GM18502 (cell line): Measurements from ENCODE around the gene BTNL2.

ENCODE experiments used
- ATAC-seq: cut with Tn5 transposase; IDR thresholded peaks from one replicate; pipeline ENCODE4 v1.9.1; 2021; ENCODE audit warnings: mild to moderate bottlenecking; ENCODE audit not compliant: unreplicated experiment, poor library complexity

Gene BTNL2

GRCh38 chr6:32415521-32416019 is 8.6 kb upstream of the BTNL2 start:
- ATAC-seq: no peak

GRCh38 chr6:32413427-32414047 is 6.6 kb upstream of the BTNL2 start:
- ATAC-seq: no peak

GRCh38 chr6:32411566-32412327 is 4.8 kb upstream of the BTNL2 start:
- ATAC-seq: no peak

- ATAC-seq: no peak
Measured at GRCh38 chr6:32410906-32411305, 3.9 kb upstream of the BTNL2 start.

GRCh38 chr6:32406197-32406596 is 784 bp downstream of the BTNL2 start:
- ATAC-seq: no peak

GRCh38 chr6:32405656-32406055 is 1.3 kb downstream of the BTNL2 start:
- ATAC-seq: no peak

- no peak for ATAC-seq
Measured at GRCh38 chr6:32402812-32403211, 4.2 kb downstream of the BTNL2 start.

GRCh38 chr6:32401284-32401963 is 5.6 kb downstream of the BTNL2 start:
- ATAC-seq: no peak

- peak; percentile 77 for ATAC-seq
Measured at GRCh38 chr6:32397252-32397920, 9.6 kb downstream of the BTNL2 start.

GRCh38 chr6:32396028-32396427 is 11.0 kb downstream of the BTNL2 start:
- ATAC-seq: no peak

GRCh38 chr6:32393665-32394420 is 13.1 kb downstream of the BTNL2 start:
- no peak for ATAC-seq

- no peak for ATAC-seq
Measured at GRCh38 chr6:32391505-32391904, 15.5 kb downstream of the BTNL2 start.

GRCh38 chr6:32387589-32388340 is 19.2 kb downstream of the BTNL2 start:
- ATAC-seq: no peak

GRCh38 chr6:32386040-32386439 is 20.9 kb downstream of the BTNL2 start:
- no peak for ATAC-seq

GRCh38 chr6:32382757-32383420 is 24.1 kb downstream of the BTNL2 start:
- no peak for ATAC-seq

- ATAC-seq: no peak
Measured at GRCh38 chr6:32379545-32379944, 27.4 kb downstream of the BTNL2 start.

- no peak for ATAC-seq
Measured at GRCh38 chr6:32375739-32376529, 31.0 kb downstream of the BTNL2 start.

GRCh38 chr6:32371803-32372202 is 35.2 kb downstream of the BTNL2 start, which contains the start of gene TSBP1:
TSBP1 (minus strand) TSS chr6:32371903; CDS start chr6:32371706, 197 bp downstream.
- ATAC-seq: no peak
